ENCODE data around the gene EHHADH.
"Not testable (repeated sequence)": the region's sequence is repeated elsewhere in the genome, so short reads cannot be mapped to it uniquely, and the experiment has no call there.

The EHHADH gene

DNA sequence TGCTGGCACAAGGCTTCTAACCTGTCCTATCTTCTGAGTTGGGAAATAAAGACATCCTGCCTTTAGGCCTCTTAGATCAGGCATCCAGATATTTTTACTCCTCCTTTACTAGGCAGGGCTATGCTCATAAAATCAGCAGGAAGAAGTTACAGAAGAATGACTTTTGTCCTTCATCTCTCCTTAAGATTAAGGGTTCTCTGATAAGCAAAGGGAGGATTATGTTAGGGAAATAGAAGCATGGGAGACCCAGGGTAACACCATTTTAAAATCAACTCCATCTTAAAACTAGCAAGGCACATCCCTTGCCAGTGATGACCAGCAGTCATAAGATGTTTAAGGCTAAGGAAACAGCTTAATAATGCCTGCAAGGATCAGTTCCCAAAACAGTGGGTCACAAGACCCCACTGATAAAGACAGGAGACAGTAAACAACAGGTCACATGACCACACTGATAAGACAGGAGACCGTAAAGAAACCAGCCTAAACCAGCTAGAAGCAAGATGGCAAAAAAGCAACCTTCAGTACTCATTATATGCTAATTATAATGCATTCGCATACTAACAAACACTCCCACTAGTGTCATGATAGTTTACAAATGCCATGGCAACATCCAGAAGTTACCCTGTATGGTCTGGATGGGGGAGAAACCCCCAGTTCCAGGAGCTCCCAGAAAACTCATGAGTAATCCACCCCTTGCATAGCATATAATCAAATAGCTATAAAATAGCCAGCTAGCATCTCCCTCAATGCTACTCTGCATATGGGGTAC, 14.5 kb upstream of the EHHADH start:
- DNase-seq (ENCODE audit: low read depth): no peak
- TF ChIP-seq, protein P1, sequence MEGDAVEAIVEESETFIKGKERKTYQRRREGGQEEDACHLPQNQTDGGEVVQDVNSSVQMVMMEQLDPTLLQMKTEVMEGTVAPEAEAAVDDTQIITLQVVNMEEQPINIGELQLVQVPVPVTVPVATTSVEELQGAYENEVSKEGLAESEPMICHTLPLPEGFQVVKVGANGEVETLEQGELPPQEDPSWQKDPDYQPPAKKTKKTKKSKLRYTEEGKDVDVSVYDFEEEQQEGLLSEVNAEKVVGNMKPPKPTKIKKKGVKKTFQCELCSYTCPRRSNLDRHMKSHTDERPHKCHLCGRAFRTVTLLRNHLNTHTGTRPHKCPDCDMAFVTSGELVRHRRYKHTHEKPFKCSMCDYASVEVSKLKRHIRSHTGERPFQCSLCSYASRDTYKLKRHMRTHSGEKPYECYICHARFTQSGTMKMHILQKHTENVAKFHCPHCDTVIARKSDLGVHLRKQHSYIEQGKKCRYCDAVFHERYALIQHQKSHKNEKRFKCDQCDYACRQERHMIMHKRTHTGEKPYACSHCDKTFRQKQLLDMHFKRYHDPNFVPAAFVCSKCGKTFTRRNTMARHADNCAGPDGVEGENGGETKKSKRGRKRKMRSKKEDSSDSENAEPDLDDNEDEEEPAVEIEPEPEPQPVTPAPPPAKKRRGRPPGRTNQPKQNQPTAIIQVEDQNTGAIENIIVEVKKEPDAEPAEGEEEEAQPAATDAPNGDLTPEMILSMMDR (IDR thresholded peaks at IDR 0.05; ENCODE audit: low read length, missing control alignments): no peak
- no peak overlapping the region for H3K4me3 ChIP-seq (replicated peaks; ENCODE audit: low read depth, low read length)

DNA sequence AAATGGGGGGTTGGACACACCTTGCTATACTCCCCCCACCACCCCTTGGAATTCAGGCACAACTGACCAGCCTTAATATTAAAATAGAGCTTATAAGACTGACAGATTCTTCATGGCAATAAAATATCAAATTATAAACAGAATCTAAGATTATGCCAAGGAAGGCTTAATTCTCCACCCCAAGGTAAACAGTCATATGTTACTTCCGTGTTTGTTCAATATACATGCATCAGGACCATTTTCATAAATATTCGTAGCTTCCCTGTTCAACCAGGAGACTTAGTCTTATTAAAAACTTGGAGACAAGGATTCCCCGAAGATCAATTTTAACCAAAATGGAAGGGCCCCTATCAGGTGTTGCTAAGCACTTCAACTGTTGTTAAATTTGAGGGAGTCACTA, 13.3 kb upstream of the EHHADH start:
- no peak for DNase-seq (ENCODE audit: low read depth)
- TF ChIP-seq, protein P1 (IDR thresholded peaks at IDR 0.05; ENCODE audit: low read length, missing control alignments): no peak
- H3K4me3 ChIP-seq (replicated peaks; ENCODE audit: low read depth, low read length): no peak overlapping the region

- no peak for DNase-seq (ENCODE audit: low read depth)
- H3K4me3 ChIP-seq (replicated peaks; ENCODE audit: low read depth, low read length): no peak overlapping the region
- TF ChIP-seq, protein P1 (IDR thresholded peaks at IDR 0.05; ENCODE audit: low read length, missing control alignments): no peak
These were observed 11.2 kb upstream of the EHHADH start for GRCh38 chr3:185264849-185265553.

- TF ChIP-seq, protein P1 (IDR thresholded peaks at IDR 0.05; ENCODE audit: low read length, missing control alignments): no peak
- DNase-seq (ENCODE audit: low read depth): no peak
- no peak overlapping the region for H3K4me3 ChIP-seq (replicated peaks; ENCODE audit: low read depth, low read length)
These were observed 9.6 kb upstream of the EHHADH start for GRCh38 chr3:185263423-185263822.

- TF ChIP-seq, protein P1 (IDR thresholded peaks at IDR 0.05; ENCODE audit: low read length, missing control alignments): no peak
- DNase-seq (ENCODE audit: low read depth): no peak
- H3K4me3 ChIP-seq (replicated peaks; ENCODE audit: low read depth, low read length): no peak overlapping the region
These were observed 3.5 kb upstream of the EHHADH start for GRCh38 chr3:185257334-185257733.

DNA sequence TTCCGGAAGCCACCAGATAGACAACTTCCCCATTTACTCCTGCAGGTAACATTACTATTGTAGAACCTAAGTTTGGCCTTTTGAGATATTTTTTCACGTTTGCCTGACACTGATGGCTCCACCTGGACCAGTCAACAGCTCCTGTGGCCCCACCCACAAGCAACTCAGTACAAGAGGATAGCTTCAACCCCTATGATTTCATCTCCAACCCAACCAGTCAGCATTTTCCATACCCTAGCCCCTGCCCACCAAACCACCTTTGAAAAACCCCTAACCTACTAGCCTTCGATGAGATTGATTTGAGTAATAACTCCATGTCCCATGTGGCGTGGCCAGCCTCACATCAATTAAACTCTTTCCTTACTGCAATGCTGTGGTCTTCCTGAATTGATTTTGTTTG, 950 bp upstream of the EHHADH start:
- TF ChIP-seq, protein P1 (IDR thresholded peaks at IDR 0.05; ENCODE audit: low read length, missing control alignments): no peak
- DNase-seq (ENCODE audit: low read depth): no peak
- no peak overlapping the region for H3K4me3 ChIP-seq (replicated peaks; ENCODE audit: low read depth, low read length)

DNA sequence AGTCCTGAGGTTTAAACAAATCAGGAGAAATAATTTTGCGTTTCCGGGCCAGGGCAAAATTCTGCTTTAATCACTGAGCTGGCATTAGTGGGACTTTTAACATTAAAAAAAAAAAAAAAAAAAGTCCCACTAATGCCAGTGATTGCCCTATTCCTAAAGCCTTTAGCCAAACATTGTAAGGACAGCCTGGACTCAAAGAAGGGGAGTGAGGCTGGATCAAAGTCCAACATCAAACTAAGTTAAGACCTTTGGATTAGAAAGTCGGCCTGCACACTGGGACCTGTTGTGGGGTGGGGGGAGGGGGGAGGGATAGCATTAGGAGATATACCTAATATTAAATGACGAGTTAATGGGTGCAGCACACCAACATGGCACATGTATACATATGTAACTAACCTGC, 716 bp downstream of the EHHADH start:
- H3K4me3 ChIP-seq (replicated peaks; ENCODE audit: low read depth, low read length): peak overlapping the region; percentile 78
- DNase-seq (ENCODE audit: low read depth): not testable (repeated sequence)
